Measurements from ENCODE around the gene ANO6. TPM values are rescaled to one million over a fixed set of nuclear protein-coding genes. Genes with fewer than 3 reads are reported as not detected.

ANO6 gene
- total RNA-seq, 1 experiment from 2014 or later, result 59.3 TPM

- Histone ChIP-seq H3K9me3 (ENCODE audit: low read depth, low read length, poor library complexity, severe bottlenecking) (no peaks in the 10 kb centered on the region), H3K27ac (ENCODE audit: low read depth, low read length, poor library complexity, severe bottlenecking) (no peak overlapping the region), H3K27me3 (replicated peaks; ENCODE audit: insufficient read depth, low read depth, low read length, poor library complexity) (no peaks in the 10 kb centered on the region), H3K4me3 (ENCODE audit: low read depth, low read length, poor library complexity, severe bottlenecking) (no peak overlapping the region), H3K36me3 (ENCODE audit: insufficient read depth, low read length, poor library complexity, severe bottlenecking) (no peaks in the 10 kb centered on the region), H3K4me1 (ENCODE audit: insufficient read depth, low read length, poor library complexity, severe bottlenecking) (peaks cover 31% of the 10 kb centered on the region)
- TF ChIP-seq EZH2 (IDR thresholded peaks at IDR 0.05; ENCODE audit: borderline replicate concordance, low read depth, low read length, poor library complexity, severe bottlenecking), result no peak
- no peak for TF ChIP-seq CTCF (conservative IDR thresholded peaks at IDR 0.05; ENCODE audit: low read depth, low read length)
- BruUV-seq (replicated peaks), result no TSS peak
- ChIA-PET CTCF (no interaction called here), POLR2A (ENCODE audit: low non-redundant PET) (no interaction called here)
- no peak for DNase-seq (ENCODE audit: low spot score)
- intact Hi-C loops (cut with micrococcal nuclease; ENCODE audit: unreplicated experiment), result no loop called here
Observed at GRCh38 chr12:45298047-45298446, 82.2 kb downstream of the ANO6 start.

GRCh38 chr12:45298721-45299692, 83.1 kb downstream of the ANO6 start:
- no TSS peak for BruUV-seq (replicated peaks)
- H3K27ac ChIP-seq (ENCODE audit: low read depth, low read length, poor library complexity, severe bottlenecking), result no peak overlapping the region
- DNase-seq (ENCODE audit: low spot score), result no peak
- H3K9me3 ChIP-seq (ENCODE audit: low read depth, low read length, poor library complexity, severe bottlenecking), result no peaks in the 10 kb centered on the region
- TF ChIP-seq CTCF (conservative IDR thresholded peaks at IDR 0.05; ENCODE audit: low read depth, low read length) (no peak), EZH2 (IDR thresholded peaks at IDR 0.05; ENCODE audit: borderline replicate concordance, low read depth, low read length, poor library complexity, severe bottlenecking) (no peak)
- ChIA-PET CTCF (no interaction called here), POLR2A (ENCODE audit: low non-redundant PET) (no interaction called here)
- intact Hi-C loops (cut with micrococcal nuclease; ENCODE audit: unreplicated experiment), result no loop called here
- H3K4me1 ChIP-seq (ENCODE audit: insufficient read depth, low read length, poor library complexity, severe bottlenecking), result peaks cover 31% of the 10 kb centered on the region
- H3K4me3 ChIP-seq (ENCODE audit: low read depth, low read length, poor library complexity, severe bottlenecking), result no peak overlapping the region
- no peaks in the 10 kb centered on the region for H3K36me3 ChIP-seq (ENCODE audit: insufficient read depth, low read length, poor library complexity, severe bottlenecking)
- H3K27me3 ChIP-seq (replicated peaks; ENCODE audit: insufficient read depth, low read depth, low read length, poor library complexity), result no peaks in the 10 kb centered on the region

GRCh38 chr12:45302621-45303369, 86.9 kb downstream of the ANO6 start:
- Histone ChIP-seq H3K4me1 (ENCODE audit: insufficient read depth, low read length, poor library complexity, severe bottlenecking) (peaks cover 31% of the 10 kb centered on the region), H3K27me3 (replicated peaks; ENCODE audit: insufficient read depth, low read depth, low read length, poor library complexity) (no peaks in the 10 kb centered on the region), H3K4me3 (ENCODE audit: low read depth, low read length, poor library complexity, severe bottlenecking) (no peak overlapping the region), H3K27ac (ENCODE audit: low read depth, low read length, poor library complexity, severe bottlenecking) (no peak overlapping the region), H3K9me3 (ENCODE audit: low read depth, low read length, poor library complexity, severe bottlenecking) (no peaks in the 10 kb centered on the region), H3K36me3 (ENCODE audit: insufficient read depth, low read length, poor library complexity, severe bottlenecking) (no peaks in the 10 kb centered on the region)
- ChIA-PET CTCF (no interaction called here), POLR2A (ENCODE audit: low non-redundant PET) (no interaction called here)
- BruUV-seq (replicated peaks), result no TSS peak
- TF ChIP-seq CTCF (conservative IDR thresholded peaks at IDR 0.05; ENCODE audit: low read depth, low read length) (no peak), EZH2 (IDR thresholded peaks at IDR 0.05; ENCODE audit: borderline replicate concordance, low read depth, low read length, poor library complexity, severe bottlenecking) (no peak)
- intact Hi-C loops (cut with micrococcal nuclease; ENCODE audit: unreplicated experiment), result no loop called here
- no peak for DNase-seq (ENCODE audit: low spot score)
